Type B pancreatic cell (in vitro differentiated cells): ENCODE data around the gene UBE2N. TPM values are rescaled to one million over a fixed set of nuclear protein-coding genes. Genes with fewer than 3 reads are reported as not detected.
"Not testable (repeated sequence)": the region's sequence is repeated elsewhere in the genome, so short reads cannot be mapped to it uniquely, and the experiment has no call there.

Experiments used
- DNase-seq: peaks from one replicate; pipeline ENCODE4 v3.0.0; 2021; ENCODE audit warnings: mixed read lengths; ENCODE audit not compliant: unreplicated experiment; ENCODE audit errors: extremely low spot score
- H3K27ac Mint-ChIP-seq: 2 replicates; pipeline ENCODE4 v1.8.0; 2021; ENCODE audit warnings: mild to moderate bottlenecking, mixed read lengths
- H3K27me3 Mint-ChIP-seq: 2 replicates; pipeline ENCODE4 v1.8.0; 2021; ENCODE audit warnings: mixed read lengths
- H3K36me3 Mint-ChIP-seq: 2 replicates; pipeline ENCODE4 v1.8.0; 2021; ENCODE audit warnings: mixed read lengths
- H3K4me1 Mint-ChIP-seq: one replicate; pipeline ENCODE4 v1.8.0; 2021; ENCODE audit warnings: mixed read lengths; ENCODE audit not compliant: unreplicated experiment
- H3K4me3 Mint-ChIP-seq: 2 replicates; pipeline ENCODE4 v1.8.0; 2021; ENCODE audit warnings: mild to moderate bottlenecking, mixed read lengths
- H3K9me3 Mint-ChIP-seq: 2 replicates; pipeline ENCODE4 v1.8.0; 2021; ENCODE audit warnings: mixed read lengths
- CTCF ChIP-seq: fragments of 200-600 bp; sonication (generic); conservative IDR thresholded peaks from 2 replicates; pipeline ENCODE4 v1.5.0; 2021; ENCODE audit warnings: antibody characterized with exemption, mild to moderate bottlenecking
- total RNA-seq: library from RNA; stranded (reverse); gene quantifications from 2 replicates; pipeline ENCODE4 v1.2.1, GENCODE V29; 2021; ENCODE audit warnings: low replicate concordance

The UBE2N gene
- total RNA-seq, 1 donor from 2014 or later: 102 TPM

DNA sequence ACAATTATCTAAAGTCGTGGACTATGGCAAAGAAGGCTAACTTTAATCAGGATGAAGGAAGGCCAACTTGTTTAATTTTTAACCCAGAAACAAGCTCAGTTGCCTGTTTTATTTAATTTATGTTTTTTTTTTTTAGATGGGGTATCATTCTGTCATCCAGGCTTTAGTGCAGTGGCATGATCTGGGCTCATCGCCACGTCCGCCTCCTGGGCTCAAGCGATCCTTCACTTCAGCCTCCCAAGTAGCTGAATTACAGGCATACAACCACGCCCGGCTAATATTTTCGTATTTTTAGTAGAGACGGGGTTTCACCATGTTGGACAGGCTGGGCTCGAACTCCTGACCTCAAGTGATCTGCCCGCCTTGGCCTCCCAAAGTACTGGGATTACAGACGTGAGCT is 44.3 kb downstream of the UBE2N start:
- DNase-seq: no peak
- Mint-ChIP-seq H3K9me3 (no peaks in the 10 kb centered on the region), H3K4me1 (peaks cover 2% of the 10 kb centered on the region), H3K27me3 (no peaks in the 10 kb centered on the region), H3K27ac (no peak overlapping the region), H3K36me3 (peaks cover 17% of the 10 kb centered on the region), H3K4me3 (no peak overlapping the region)
- TF ChIP-seq CTCF: no peak

GRCh38 chr12:93393425-93393824 is 48.3 kb downstream of the UBE2N start:
- H3K27me3 Mint-ChIP-seq: no peaks in the 10 kb centered on the region
- H3K4me1 Mint-ChIP-seq: peaks cover 12% of the 10 kb centered on the region
- peaks cover 9% of the 10 kb centered on the region for H3K36me3 Mint-ChIP-seq
- no peak for DNase-seq
- no peak overlapping the region for H3K4me3 Mint-ChIP-seq
- no peak for TF ChIP-seq CTCF
- no peak overlapping the region for H3K27ac Mint-ChIP-seq
- no peaks in the 10 kb centered on the region for H3K9me3 Mint-ChIP-seq

GRCh38 chr12:93390549-93391297 is 51.0 kb downstream of the UBE2N start:
- no peak for DNase-seq
- Mint-ChIP-seq H3K4me1 (peaks cover 21% of the 10 kb centered on the region), H3K4me3 (no peak overlapping the region), H3K9me3 (no peaks in the 10 kb centered on the region), H3K36me3 (peaks cover 15% of the 10 kb centered on the region), H3K27ac (peak overlapping the region; percentile 62), H3K27me3 (no peaks in the 10 kb centered on the region)
- TF ChIP-seq CTCF: no peak

DNA sequence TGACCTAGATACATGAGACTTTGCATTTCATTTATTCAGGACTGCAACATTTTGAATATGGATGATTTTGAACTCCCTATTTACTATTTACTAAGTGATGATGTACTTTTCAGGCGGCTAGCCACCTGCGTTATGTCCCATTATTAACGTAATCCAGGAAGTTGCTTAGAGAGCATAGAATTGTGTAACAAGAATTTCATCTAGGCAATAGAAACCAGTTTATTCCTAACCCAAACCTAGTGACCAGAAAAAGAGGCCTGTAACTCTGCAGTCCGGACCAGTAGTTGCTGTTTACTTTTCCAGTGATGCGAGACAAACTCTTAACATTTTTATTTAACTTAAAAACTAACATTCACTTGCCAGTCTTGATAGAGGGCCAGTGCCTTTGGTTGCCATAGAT is 51.7 kb downstream of the UBE2N start:
- peak overlapping the region; percentile 8 for H3K4me3 Mint-ChIP-seq
- peaks cover 5% of the 10 kb centered on the region for H3K9me3 Mint-ChIP-seq
- peaks cover 27% of the 10 kb centered on the region for H3K4me1 Mint-ChIP-seq

GRCh38 chr12:93387780-93388179 is 54.0 kb downstream of the UBE2N start:
- Mint-ChIP-seq H3K36me3 (peaks cover 26% of the 10 kb centered on the region), H3K4me3 (no peak overlapping the region), H3K27ac (no peak overlapping the region), H3K4me1 (peaks cover 34% of the 10 kb centered on the region), H3K9me3 (peaks cover 5% of the 10 kb centered on the region), H3K27me3 (no peaks in the 10 kb centered on the region)
- TF ChIP-seq CTCF: no peak
- no peak for DNase-seq

More for the DNA sequence above, 51.7 kb downstream of the UBE2N start:
- no peak overlapping the region for H3K27ac Mint-ChIP-seq
- DNase-seq: no peak
- no peak for TF ChIP-seq CTCF
- H3K36me3 Mint-ChIP-seq: peaks cover 21% of the 10 kb centered on the region
- no peaks in the 10 kb centered on the region for H3K27me3 Mint-ChIP-seq

GRCh38 chr12:93381976-93382437 is 59.7 kb downstream of the UBE2N start:
- Mint-ChIP-seq H3K36me3 (peaks cover 22% of the 10 kb centered on the region), H3K4me3 (peak overlapping the region; percentile 99), H3K27ac (peak overlapping the region; percentile 68), H3K4me1 (peaks cover 35% of the 10 kb centered on the region)
- DNase-seq, H3K27me3 Mint-ChIP-seq, H3K9me3 Mint-ChIP-seq: not testable (repeated sequence)
